ENCODE measurements around the gene RIPPLY3.

- TF ChIP-seq YY1 (IDR thresholded peaks at IDR 0.05; ENCODE audit: insufficient read depth, insufficient read length): no peak
- no peak for TF ChIP-seq ZNF274 (IDR thresholded peaks at IDR 0.05; ENCODE audit: low read depth, low read length)
- no peak for TF ChIP-seq SUZ12 (IDR thresholded peaks at IDR 0.05; ENCODE audit: extremely low read depth, insufficient read depth, insufficient read length)
Measured at GRCh38 chr21:36964827-36965719, 41.4 kb upstream of the RIPPLY3 start.
